ENCODE data around the gene BMS1.
"Not testable (repeated sequence)": the region's sequence is repeated elsewhere in the genome, so short reads cannot be mapped to it uniquely, and the experiment has no call there.

DNA sequence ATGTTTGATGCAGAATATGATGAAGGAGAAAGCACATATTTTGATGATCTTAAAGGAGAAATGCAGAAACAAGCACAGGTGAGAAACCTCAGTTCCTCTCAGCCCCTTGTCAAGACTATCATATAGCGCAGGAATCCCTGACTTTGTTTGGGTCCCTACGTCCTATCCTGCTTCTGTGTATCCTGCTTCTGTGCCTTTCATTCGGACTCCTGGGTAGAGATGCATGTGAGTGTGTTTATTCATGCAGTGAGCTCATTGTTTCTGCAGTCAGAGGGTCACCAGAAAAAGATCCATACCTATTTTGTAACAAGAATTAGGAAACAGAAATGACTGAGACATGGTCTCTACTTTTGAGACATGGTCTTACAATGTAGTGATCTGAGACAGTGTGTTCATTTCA, 34.8 kb downstream of the BMS1 start:
- TF ChIP-seq, protein P1, sequence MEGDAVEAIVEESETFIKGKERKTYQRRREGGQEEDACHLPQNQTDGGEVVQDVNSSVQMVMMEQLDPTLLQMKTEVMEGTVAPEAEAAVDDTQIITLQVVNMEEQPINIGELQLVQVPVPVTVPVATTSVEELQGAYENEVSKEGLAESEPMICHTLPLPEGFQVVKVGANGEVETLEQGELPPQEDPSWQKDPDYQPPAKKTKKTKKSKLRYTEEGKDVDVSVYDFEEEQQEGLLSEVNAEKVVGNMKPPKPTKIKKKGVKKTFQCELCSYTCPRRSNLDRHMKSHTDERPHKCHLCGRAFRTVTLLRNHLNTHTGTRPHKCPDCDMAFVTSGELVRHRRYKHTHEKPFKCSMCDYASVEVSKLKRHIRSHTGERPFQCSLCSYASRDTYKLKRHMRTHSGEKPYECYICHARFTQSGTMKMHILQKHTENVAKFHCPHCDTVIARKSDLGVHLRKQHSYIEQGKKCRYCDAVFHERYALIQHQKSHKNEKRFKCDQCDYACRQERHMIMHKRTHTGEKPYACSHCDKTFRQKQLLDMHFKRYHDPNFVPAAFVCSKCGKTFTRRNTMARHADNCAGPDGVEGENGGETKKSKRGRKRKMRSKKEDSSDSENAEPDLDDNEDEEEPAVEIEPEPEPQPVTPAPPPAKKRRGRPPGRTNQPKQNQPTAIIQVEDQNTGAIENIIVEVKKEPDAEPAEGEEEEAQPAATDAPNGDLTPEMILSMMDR (IDR thresholded peaks at IDR 0.05; ENCODE audit: low read length), result not testable (repeated sequence)
- TF ChIP-seq EZH2 (IDR thresholded peaks at IDR 0.05; ENCODE audit: borderline replicate concordance, low read length), result not testable (repeated sequence)

Measured in OCI-LY1 (cell line).